ENCODE results near the gene DOCK2.
A peak's percentile ranks its signal among the peaks of the same experiment; 100 is the strongest.

The DOCK2 gene

GRCh38 chr5:169785771-169786618 lies 148.9 kb downstream of the DOCK2 start:
- no peak for TF ChIP-seq CTCF (conservative IDR thresholded peaks at IDR 0.05)
- H3K27ac ChIP-seq: no peak overlapping the region

GRCh38 chr5:169788168-169788567 lies 151.1 kb downstream of the DOCK2 start:
- H3K27ac ChIP-seq: no peak overlapping the region

GRCh38 chr5:169789417-169789940 lies 152.4 kb downstream of the DOCK2 start:
- TF ChIP-seq CTCF (conservative IDR thresholded peaks at IDR 0.05): no peak
- H3K27ac ChIP-seq: peak overlapping the region; percentile 56

More at GRCh38 chr5:169788168-169788567, 151.1 kb downstream of the DOCK2 start:
- no peak for TF ChIP-seq CTCF (conservative IDR thresholded peaks at IDR 0.05)

GRCh38 chr5:169791251-169791650 lies 154.2 kb downstream of the DOCK2 start:
- no peak for TF ChIP-seq CTCF (conservative IDR thresholded peaks at IDR 0.05)
- no peak overlapping the region for H3K27ac ChIP-seq

GRCh38 chr5:169795338-169795737 lies 158.3 kb downstream of the DOCK2 start:
- TF ChIP-seq CTCF (conservative IDR thresholded peaks at IDR 0.05): no peak
- H3K27ac ChIP-seq: no peak overlapping the region

GRCh38 chr5:169796731-169797130 lies 159.7 kb downstream of the DOCK2 start:
- no peak for TF ChIP-seq CTCF (conservative IDR thresholded peaks at IDR 0.05)
- no peak overlapping the region for H3K27ac ChIP-seq

- no peak overlapping the region for H3K27ac ChIP-seq
- TF ChIP-seq CTCF (conservative IDR thresholded peaks at IDR 0.05): no peak
These were observed 160.5 kb downstream of the DOCK2 start for GRCh38 chr5:169797577-169797976.
